KMS-11 (cell line): ENCODE results near the gene APOO.

ENCODE experiments used
- H2AFZ ChIP-seq: fragments of 200-600 bp; sonication (generic); 2 replicates; pipeline ENCODE4 v1.6.1; 2016; ENCODE audit warnings: antibody characterized with exemption, mixed run types, low read depth
- H3K27ac ChIP-seq: fragments of 200-600 bp; sonication (generic); 2 replicates; pipeline ENCODE4 v1.6.1; 2016; ENCODE audit warnings: mild to moderate bottlenecking, mixed run types
- H3K27me3 ChIP-seq: fragments of 200-600 bp; sonication (generic); 2 replicates; pipeline ENCODE4 v1.6.1; 2017; ENCODE audit warnings: mild to moderate bottlenecking, low read depth, mixed run types, moderate library complexity; ENCODE audit not compliant: insufficient read depth
- H3K36me3 ChIP-seq: fragments of 200-600 bp; sonication (generic); 2 replicates; pipeline ENCODE4 v1.6.1; 2017; ENCODE audit warnings: mild to moderate bottlenecking, mixed run types; ENCODE audit not compliant: insufficient read depth
- H3K4me1 ChIP-seq: fragments of 200-600 bp; sonication (generic); 2 replicates; pipeline ENCODE4 v1.6.1; 2016; ENCODE audit warnings: mild to moderate bottlenecking, low read depth, mixed run types; ENCODE audit not compliant: poor library complexity, severe bottlenecking
- H3K4me2 ChIP-seq: fragments of 200-600 bp; sonication (generic); 2 replicates; pipeline ENCODE4 v1.7.0; 2016; ENCODE audit warnings: mild to moderate bottlenecking, mixed run types
- H3K4me3 ChIP-seq: fragments of 200-600 bp; sonication (generic); IDR thresholded peaks from 2 replicates; pipeline ENCODE4 v1.6.1; 2017; ENCODE audit warnings: low read depth, low read length, mixed read lengths; ENCODE audit not compliant: insufficient read depth
- H3K79me2 ChIP-seq: fragments of 200-600 bp; sonication (generic); 2 replicates; pipeline ENCODE4 v1.6.1; 2016; ENCODE audit warnings: low read depth, mixed run types; ENCODE audit not compliant: insufficient read depth
- H3K9ac ChIP-seq: fragments of 200-600 bp; sonication (generic); 2 replicates; pipeline ENCODE4 v1.6.1; 2016; ENCODE audit warnings: mild to moderate bottlenecking, mixed run types
- H4K20me1 ChIP-seq: fragments of 200-600 bp; sonication (generic); 2 replicates; pipeline ENCODE4 v1.6.1; 2016; ENCODE audit warnings: mild to moderate bottlenecking, mixed run types; ENCODE audit not compliant: insufficient read depth
- TF ChIP-seq, protein P1 (sequence below): fragments of 200-600 bp; sonication (generic); conservative IDR thresholded peaks from 2 replicates; pipeline ENCODE4 v1.6.1; 2017; ENCODE audit warnings: low read depth, mild to moderate bottlenecking, antibody characterized with exemption, low read length, moderate library complexity, mixed read lengths

The APOO gene

DNA sequence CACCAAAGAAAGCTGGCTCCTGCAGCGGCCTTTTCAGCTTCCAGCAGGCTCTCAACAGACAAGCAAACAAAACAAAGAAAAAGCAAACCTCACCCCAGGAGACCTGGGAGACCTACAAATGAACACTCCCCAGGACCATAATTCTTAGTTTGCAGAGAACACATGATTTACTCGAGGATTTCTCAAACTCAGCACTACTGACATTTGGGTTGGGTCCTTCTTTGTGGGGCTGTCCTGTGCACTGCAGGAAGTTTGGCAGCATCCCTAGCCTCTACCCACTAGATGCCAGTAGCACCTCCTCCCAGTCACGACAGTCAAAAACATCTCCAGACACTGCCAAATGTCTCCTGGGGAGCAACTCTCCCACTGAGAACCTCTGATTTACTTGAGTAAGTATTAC is 21.9 kb downstream of the APOO start:
- no peak overlapping the region for H3K4me3 ChIP-seq
- H3K4me2 ChIP-seq, result no peak overlapping the region
- H3K4me1 ChIP-seq, result no peaks in the 10 kb centered on the region
- H3K79me2 ChIP-seq, result no peaks in the 10 kb centered on the region
- H4K20me1 ChIP-seq, result no peaks in the 10 kb centered on the region
- H3K9ac ChIP-seq, result no peak overlapping the region
- no peak overlapping the region for H3K27ac ChIP-seq
- no peaks in the 10 kb centered on the region for H3K36me3 ChIP-seq
- TF ChIP-seq, protein P1, sequence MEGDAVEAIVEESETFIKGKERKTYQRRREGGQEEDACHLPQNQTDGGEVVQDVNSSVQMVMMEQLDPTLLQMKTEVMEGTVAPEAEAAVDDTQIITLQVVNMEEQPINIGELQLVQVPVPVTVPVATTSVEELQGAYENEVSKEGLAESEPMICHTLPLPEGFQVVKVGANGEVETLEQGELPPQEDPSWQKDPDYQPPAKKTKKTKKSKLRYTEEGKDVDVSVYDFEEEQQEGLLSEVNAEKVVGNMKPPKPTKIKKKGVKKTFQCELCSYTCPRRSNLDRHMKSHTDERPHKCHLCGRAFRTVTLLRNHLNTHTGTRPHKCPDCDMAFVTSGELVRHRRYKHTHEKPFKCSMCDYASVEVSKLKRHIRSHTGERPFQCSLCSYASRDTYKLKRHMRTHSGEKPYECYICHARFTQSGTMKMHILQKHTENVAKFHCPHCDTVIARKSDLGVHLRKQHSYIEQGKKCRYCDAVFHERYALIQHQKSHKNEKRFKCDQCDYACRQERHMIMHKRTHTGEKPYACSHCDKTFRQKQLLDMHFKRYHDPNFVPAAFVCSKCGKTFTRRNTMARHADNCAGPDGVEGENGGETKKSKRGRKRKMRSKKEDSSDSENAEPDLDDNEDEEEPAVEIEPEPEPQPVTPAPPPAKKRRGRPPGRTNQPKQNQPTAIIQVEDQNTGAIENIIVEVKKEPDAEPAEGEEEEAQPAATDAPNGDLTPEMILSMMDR, result no peak
- no peak overlapping the region for H2AFZ ChIP-seq
- H3K27me3 ChIP-seq, result no peaks in the 10 kb centered on the region

DNA sequence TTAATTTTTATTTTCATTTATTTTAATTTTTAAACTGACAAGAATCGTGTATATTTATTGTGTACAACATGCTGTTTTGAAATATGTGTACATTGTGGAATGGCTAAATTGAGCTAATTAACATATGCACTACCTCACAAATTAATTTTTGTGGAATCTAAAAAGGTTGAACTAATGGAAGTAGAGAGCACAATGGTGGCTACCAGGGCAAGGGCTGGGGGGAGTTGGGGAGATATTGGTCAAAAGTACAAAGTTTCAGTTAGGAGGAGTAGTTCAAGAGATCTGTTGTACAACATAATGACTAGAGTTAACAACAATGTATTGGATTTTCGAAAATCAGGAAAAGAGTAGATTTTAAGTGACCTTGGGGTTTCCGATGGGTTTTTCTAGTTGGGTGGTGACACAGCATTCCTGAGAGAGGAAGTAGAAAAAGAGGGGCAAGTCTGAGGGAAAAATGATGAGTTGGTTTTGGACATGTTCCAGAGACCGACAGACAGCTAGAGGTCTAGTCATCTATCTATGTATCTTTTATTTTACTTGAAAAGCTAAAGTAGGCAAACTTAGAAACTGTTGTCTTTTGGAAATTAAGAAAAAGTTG is 23.2 kb downstream of the APOO start:
- Histone ChIP-seq H3K4me2 (no peak overlapping the region), H4K20me1 (no peaks in the 10 kb centered on the region), H2AFZ (no peak overlapping the region), H3K4me3 (no peak overlapping the region), H3K4me1 (no peaks in the 10 kb centered on the region), H3K27me3 (no peaks in the 10 kb centered on the region), H3K79me2 (no peaks in the 10 kb centered on the region), H3K36me3 (no peaks in the 10 kb centered on the region), H3K9ac (no peak overlapping the region), H3K27ac (no peak overlapping the region)
- TF ChIP-seq, protein P1, result no peak

DNA sequence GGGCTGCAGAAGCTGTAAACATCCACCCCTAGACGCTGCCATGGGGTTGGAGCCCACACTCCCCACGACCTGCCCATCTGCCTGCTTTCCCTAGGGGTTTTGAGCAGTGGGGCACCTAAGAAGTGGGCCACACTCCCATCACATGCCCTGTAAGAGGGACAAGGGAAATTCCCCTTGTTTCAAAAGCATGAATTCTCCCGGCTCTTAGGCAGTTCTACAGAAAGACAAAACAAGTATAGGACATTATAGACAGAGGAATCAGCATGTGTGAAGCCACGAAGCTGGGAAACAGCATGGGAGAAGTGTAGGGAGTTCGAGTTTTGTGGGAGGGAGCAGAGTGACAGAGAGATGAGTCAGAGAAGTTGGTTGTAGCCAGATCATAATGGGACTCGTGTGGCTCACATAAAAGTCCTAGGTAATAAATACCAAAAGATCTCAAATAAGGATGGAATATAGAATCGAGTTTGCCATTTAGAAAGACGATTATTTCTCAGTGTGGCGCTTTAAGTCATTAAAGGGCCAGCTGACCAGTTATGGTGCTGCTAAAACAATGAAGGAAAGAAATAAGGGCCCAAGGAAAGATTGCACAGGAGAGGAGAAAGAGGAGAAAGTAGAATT is 23.9 kb downstream of the APOO start:
- TF ChIP-seq, protein P1, result no peak
- no peak overlapping the region for H2AFZ ChIP-seq
- no peaks in the 10 kb centered on the region for H3K27me3 ChIP-seq
- no peaks in the 10 kb centered on the region for H3K36me3 ChIP-seq
- no peak overlapping the region for H3K27ac ChIP-seq
- H3K79me2 ChIP-seq, result no peaks in the 10 kb centered on the region
- no peak overlapping the region for H3K4me2 ChIP-seq
- H3K4me3 ChIP-seq, result no peak overlapping the region
- no peak overlapping the region for H3K9ac ChIP-seq
- H3K4me1 ChIP-seq, result no peaks in the 10 kb centered on the region
- no peaks in the 10 kb centered on the region for H4K20me1 ChIP-seq

DNA sequence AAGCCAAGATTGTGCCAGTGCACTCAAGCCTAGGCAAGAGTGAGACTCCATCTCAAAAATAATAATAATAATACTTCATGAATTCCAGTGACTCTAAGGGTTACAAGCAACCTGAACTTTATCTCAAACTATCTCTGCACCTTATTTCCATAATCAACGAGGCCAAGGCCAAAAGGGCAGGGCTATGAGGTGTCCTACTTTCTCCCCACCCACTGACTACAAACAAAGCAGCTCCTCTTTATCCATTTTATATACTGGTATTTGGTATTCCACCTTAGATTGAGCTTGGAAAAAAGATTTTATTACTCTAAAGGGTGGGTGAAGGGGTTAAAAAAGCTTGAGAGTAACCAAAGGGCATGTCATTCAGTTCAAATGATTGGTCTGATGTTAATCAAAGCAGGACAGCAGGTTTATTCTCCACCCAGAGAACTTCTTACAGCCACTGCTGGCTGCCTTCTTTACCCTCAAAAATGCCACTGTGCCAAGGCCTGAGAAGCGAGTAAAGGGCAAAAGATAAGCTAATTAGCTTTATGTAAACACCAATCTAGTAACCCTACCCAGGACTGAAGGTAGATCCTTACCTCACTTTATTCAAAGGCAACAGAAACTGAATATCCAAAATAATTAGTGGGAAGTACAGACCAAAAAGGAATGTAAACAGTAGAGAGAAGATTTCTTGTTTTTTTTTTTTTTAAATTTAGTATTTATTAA is 28.2 kb downstream of the APOO start:
- no peak overlapping the region for H2AFZ ChIP-seq
- H3K79me2 ChIP-seq, result no peaks in the 10 kb centered on the region
- H3K9ac ChIP-seq, result no peak overlapping the region
- H3K36me3 ChIP-seq, result no peaks in the 10 kb centered on the region
- H4K20me1 ChIP-seq, result no peaks in the 10 kb centered on the region
- H3K4me1 ChIP-seq, result no peaks in the 10 kb centered on the region
- H3K27me3 ChIP-seq, result no peaks in the 10 kb centered on the region
- TF ChIP-seq, protein P1, result no peak
- H3K27ac ChIP-seq, result no peak overlapping the region
- H3K4me2 ChIP-seq, result no peak overlapping the region
- H3K4me3 ChIP-seq, result no peak overlapping the region
